Measurements from ENCODE around the gene PRSS1.
"Not testable (repeated sequence)": the region's sequence is repeated elsewhere in the genome, so short reads cannot be mapped to it uniquely, and the experiment has no call there.

PRSS1 gene

DNA sequence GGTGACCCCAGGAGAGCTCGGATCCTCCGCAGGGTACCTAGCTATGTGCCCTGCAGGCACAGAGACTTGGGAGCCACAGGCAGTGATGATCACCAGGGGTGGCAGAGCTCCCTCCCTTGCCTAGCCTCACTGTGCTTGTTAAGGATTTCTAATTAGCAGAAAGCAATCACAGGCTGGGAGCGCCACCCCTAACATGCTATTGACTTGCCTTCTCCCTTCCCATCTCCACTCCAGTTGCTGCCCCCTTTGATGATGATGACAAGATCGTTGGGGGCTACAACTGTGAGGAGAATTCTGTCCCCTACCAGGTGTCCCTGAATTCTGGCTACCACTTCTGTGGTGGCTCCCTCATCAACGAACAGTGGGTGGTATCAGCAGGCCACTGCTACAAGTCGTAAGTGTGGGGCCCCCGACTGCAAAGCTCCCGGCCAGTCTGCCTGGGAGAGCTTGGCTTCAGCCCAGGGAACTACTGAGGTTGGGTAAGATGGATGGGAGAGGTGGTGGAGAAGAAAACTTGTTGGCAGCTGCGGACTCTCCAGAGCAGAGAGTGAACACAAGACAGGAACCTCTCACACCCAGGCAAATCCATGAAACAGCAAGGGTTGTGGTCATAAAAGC lies 1.2 kb downstream of the PRSS1 start:
- H3K27ac ChIP-seq (ENCODE audit: low read length) = no peak overlapping the region
- no peaks in the 10 kb centered on the region for H3K9me3 ChIP-seq (ENCODE audit: control insufficient read depth in 1 of 2, low read length in 2 of 2)
- no peaks in the 10 kb centered on the region for H3K4me1 ChIP-seq (ENCODE audit: control insufficient read depth in 1 of 2, insufficient read depth in 2 of 2, low read length in 2 of 2)
- no peaks in the 10 kb centered on the region for H3K36me3 ChIP-seq (ENCODE audit: control insufficient read depth in 1 of 2, insufficient read depth in 2 of 2, low read length in 2 of 2)
- H3K27me3 ChIP-seq (ENCODE audit: low read depth, low read length) = no peaks in the 10 kb centered on the region
- H3K4me3 ChIP-seq (ENCODE audit: low read depth in 1 of 2, low read length in 2 of 2) = no peak overlapping the region

DNA sequence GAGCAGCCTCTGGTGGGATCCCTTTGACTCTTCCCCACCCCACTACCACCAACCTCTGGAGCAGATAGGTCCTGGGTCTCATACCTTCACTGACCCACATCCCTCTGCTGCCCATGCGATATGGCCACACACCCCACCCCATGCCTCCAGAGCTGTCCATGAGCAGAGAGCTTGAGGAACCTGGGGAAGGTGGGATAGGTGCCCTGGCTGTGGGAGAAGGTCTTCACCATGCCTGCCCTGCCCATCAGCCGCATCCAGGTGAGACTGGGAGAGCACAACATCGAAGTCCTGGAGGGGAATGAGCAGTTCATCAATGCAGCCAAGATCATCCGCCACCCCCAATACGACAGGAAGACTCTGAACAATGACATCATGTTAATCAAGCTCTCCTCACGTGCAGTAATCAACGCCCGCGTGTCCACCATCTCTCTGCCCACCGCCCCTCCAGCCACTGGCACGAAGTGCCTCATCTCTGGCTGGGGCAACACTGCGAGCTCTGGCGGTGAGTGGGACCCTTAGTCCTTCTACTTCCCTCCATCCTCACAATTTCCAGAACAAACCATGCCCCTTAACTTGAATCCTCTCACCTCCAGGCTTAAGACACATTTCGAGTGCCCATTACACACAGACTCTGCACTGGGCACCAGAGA lies 2.4 kb downstream of the PRSS1 start:
- not testable (repeated sequence) for H3K27ac ChIP-seq (ENCODE audit: low read length); H3K4me1 ChIP-seq (ENCODE audit: control insufficient read depth in 1 of 2, insufficient read depth in 2 of 2, low read length in 2 of 2); H3K9me3 ChIP-seq (ENCODE audit: control insufficient read depth in 1 of 2, low read length in 2 of 2); H3K4me3 ChIP-seq (ENCODE audit: low read depth in 1 of 2, low read length in 2 of 2); H3K27me3 ChIP-seq (ENCODE audit: low read depth, low read length); H3K36me3 ChIP-seq (ENCODE audit: control insufficient read depth in 1 of 2, insufficient read depth in 2 of 2, low read length in 2 of 2)

DNA sequence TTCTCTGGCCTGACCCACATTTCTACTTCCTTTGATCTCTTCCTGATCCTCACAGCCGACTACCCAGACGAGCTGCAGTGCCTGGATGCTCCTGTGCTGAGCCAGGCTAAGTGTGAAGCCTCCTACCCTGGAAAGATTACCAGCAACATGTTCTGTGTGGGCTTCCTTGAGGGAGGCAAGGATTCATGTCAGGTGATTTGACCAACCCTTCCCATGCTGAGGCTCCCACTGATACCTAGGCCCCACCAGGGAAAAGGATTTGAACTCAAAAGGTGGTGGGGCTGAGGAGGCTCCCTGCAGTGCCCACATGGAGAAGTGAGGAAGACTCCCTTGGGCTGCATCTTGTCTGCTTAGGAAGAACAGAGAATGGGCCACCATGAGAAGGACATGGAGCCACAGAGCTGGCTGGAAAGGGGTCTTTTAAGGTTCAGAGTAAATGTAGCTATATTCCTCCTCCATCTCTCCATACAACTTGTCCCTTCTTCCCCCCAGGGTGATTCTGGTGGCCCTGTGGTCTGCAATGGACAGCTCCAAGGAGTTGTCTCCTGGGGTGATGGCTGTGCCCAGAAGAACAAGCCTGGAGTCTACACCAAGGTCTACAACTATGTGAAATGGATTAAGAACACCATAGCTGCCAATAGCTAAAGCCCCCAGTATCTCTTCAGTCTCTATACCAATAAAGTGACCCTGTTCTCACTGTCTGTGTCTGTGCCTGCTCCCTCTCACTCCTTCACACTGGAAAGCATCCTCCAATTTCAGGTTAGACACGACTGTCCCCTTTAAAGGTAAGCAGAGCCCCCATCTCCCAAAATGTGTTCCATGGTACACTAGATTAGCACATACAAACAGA lies 3.3 kb downstream of the PRSS1 start:
- no peaks in the 10 kb centered on the region for H3K9me3 ChIP-seq (ENCODE audit: control insufficient read depth in 1 of 2, low read length in 2 of 2)
- H3K27me3 ChIP-seq (ENCODE audit: low read depth, low read length) = no peaks in the 10 kb centered on the region

DNA sequence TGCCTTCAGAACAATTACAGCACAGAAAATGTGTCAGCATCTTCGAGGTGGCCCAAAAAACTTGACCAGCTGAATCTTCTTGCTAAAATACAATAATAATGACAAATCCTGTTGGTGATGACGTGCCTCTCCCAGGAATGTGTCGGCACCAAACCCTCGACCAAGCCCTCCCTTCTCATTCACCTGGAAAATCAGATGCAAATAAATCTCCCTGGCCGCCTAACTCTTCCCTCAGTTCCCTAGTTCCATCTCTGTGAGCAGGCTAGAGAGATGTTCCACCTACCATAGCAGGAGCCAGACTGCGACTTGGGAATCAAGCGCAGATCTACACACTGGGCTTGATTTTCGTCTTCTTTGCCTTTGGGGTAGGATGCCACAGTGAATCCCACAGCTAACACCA lies 4.1 kb downstream of the PRSS1 start:
- H3K36me3 ChIP-seq (ENCODE audit: control insufficient read depth in 1 of 2, insufficient read depth in 2 of 2, low read length in 2 of 2) = no peaks in the 10 kb centered on the region
- H3K4me3 ChIP-seq (ENCODE audit: low read depth in 1 of 2, low read length in 2 of 2) = no peak overlapping the region
- H3K27ac ChIP-seq (ENCODE audit: low read length) = no peak overlapping the region
- H3K9me3 ChIP-seq (ENCODE audit: control insufficient read depth in 1 of 2, low read length in 2 of 2) = no peaks in the 10 kb centered on the region
- no peaks in the 10 kb centered on the region for H3K27me3 ChIP-seq (ENCODE audit: low read depth, low read length)
- no peaks in the 10 kb centered on the region for H3K4me1 ChIP-seq (ENCODE audit: control insufficient read depth in 1 of 2, insufficient read depth in 2 of 2, low read length in 2 of 2)

More for the DNA sequence above, 3.3 kb downstream of the PRSS1 start:
- no peaks in the 10 kb centered on the region for H3K4me1 ChIP-seq (ENCODE audit: control insufficient read depth in 1 of 2, insufficient read depth in 2 of 2, low read length in 2 of 2)
- H3K4me3 ChIP-seq (ENCODE audit: low read depth in 1 of 2, low read length in 2 of 2) = no peak overlapping the region
- H3K36me3 ChIP-seq (ENCODE audit: control insufficient read depth in 1 of 2, insufficient read depth in 2 of 2, low read length in 2 of 2) = no peaks in the 10 kb centered on the region
- H3K27ac ChIP-seq (ENCODE audit: low read length) = no peak overlapping the region

DNA sequence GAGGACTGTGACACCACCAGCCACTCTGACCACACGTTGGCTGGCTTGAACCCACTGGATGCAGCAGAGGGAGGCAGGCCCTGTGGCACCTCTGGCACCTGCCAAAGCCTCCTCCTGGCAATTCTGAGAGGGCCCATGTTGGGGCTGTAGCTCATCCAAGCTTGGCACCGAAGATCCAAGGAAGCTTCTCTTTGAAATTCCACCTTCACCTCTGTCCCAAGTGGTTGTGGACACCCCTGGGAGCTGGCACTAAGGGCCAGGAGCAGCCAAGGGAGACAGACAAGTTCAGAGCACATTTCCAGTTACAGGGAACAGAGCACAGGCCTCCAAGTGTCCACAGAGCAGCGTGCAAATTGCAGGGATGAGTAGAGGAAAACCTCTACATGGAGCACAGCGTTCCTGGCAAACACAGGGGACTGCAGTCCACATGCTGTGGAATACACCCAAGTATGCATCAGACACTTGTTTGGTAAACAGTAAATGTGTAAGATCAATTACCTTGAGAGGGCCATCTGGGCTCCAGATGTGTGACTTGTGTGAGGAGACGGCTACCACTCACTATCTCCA lies 4.7 kb downstream of the PRSS1 start:
- H3K4me3 ChIP-seq (ENCODE audit: low read depth in 1 of 2, low read length in 2 of 2); H3K4me1 ChIP-seq (ENCODE audit: control insufficient read depth in 1 of 2, insufficient read depth in 2 of 2, low read length in 2 of 2); H3K27me3 ChIP-seq (ENCODE audit: low read depth, low read length); H3K36me3 ChIP-seq (ENCODE audit: control insufficient read depth in 1 of 2, insufficient read depth in 2 of 2, low read length in 2 of 2); H3K27ac ChIP-seq (ENCODE audit: low read length); H3K9me3 ChIP-seq (ENCODE audit: control insufficient read depth in 1 of 2, low read length in 2 of 2): not testable (repeated sequence)

DNA sequence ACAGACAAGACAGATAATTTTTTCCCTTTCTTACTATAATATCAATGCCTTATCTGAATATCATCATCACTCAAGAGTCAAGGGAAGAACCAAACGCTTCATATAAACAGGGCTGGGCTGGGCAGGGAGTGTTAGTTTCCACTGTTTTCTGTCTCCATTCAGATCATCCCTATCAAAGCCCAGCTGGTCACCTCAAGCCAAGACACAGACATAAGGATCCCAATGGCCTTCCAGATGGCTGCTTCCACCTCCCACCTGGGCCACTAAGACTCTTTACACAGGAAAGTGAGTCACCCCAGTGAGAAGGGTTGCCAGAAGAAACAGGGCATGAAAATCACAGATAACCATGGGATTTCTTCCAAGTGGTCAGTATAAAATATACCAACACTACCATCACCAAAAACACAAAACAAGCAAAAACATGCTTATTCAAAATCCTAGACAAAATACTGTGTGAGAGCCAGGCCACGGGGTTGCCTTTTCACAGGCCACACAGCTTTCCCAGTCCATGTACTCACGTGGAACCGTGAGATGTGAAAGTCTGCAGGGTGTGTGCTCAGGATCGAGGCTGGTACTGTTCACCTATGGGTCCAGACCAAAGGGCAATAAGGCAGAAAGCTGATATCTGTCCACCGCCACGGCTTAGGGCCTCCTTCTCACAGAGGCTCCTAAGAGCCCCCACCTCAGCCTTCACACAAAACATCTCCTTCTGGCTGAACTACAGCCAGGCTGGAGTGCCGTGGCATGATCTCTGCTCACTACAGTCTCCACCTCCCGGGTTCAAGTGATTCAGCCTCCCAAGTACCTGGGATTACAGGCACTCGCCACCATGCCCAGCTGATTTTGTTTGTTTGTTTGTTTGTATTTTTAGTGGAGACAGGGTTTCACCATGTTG lies 5.7 kb downstream of the PRSS1 start:
- Histone ChIP-seq H3K4me3 (ENCODE audit: low read depth in 1 of 2, low read length in 2 of 2) (no peak overlapping the region), H3K9me3 (ENCODE audit: control insufficient read depth in 1 of 2, low read length in 2 of 2) (no peaks in the 10 kb centered on the region), H3K27ac (ENCODE audit: low read length) (no peak overlapping the region), H3K27me3 (ENCODE audit: low read depth, low read length) (no peaks in the 10 kb centered on the region), H3K4me1 (ENCODE audit: control insufficient read depth in 1 of 2, insufficient read depth in 2 of 2, low read length in 2 of 2) (no peaks in the 10 kb centered on the region), H3K36me3 (ENCODE audit: control insufficient read depth in 1 of 2, insufficient read depth in 2 of 2, low read length in 2 of 2) (no peaks in the 10 kb centered on the region)

DNA sequence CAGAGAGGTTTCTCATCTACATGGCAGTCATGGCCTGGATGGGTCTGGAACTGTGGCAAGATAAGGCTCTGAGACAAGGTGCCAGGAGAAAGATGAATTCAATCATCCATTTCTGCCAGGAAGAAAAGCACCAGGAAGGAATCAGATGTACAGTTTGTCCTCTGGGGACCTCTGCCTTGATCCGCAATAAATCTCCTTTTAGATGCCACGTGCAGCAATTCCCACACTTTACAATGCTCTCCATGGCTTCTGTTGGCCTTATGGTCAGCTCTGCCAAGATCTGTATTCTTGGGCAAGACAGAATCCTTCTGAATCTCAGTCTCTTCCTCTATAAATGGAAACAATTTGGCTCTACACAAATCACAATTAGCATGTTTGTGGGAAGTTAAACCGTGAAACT lies 9.0 kb downstream of the PRSS1 start:
- H3K27me3 ChIP-seq (ENCODE audit: low read depth, low read length); H3K4me3 ChIP-seq (ENCODE audit: low read depth in 1 of 2, low read length in 2 of 2); H3K9me3 ChIP-seq (ENCODE audit: control insufficient read depth in 1 of 2, low read length in 2 of 2); H3K4me1 ChIP-seq (ENCODE audit: control insufficient read depth in 1 of 2, insufficient read depth in 2 of 2, low read length in 2 of 2); H3K36me3 ChIP-seq (ENCODE audit: control insufficient read depth in 1 of 2, insufficient read depth in 2 of 2, low read length in 2 of 2); H3K27ac ChIP-seq (ENCODE audit: low read length): not testable (repeated sequence)

DNA sequence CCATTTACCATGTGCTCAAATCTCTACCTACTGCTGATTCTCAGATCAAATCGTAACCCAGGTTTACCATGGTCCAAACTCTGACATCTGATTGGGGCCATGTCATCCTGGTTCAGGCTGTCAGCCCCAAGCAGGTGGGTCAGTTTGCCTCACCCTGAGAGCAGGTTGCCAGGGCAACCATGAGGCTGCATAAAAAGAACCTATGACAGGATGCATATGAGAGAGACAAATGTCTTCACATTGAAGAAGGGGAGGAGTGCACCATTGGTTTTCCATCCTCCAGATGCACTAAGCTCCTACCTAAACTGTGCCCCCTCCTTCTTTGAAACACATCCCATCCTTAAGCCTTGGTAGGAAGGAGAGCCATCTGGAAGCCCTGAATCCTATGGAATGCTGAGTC lies 10.2 kb downstream of the PRSS1 start:
- Histone ChIP-seq H3K9me3 (ENCODE audit: control insufficient read depth in 1 of 2, low read length in 2 of 2) (no peaks in the 10 kb centered on the region), H3K4me3 (ENCODE audit: low read depth in 1 of 2, low read length in 2 of 2) (no peak overlapping the region), H3K4me1 (ENCODE audit: control insufficient read depth in 1 of 2, insufficient read depth in 2 of 2, low read length in 2 of 2) (no peaks in the 10 kb centered on the region), H3K36me3 (ENCODE audit: control insufficient read depth in 1 of 2, insufficient read depth in 2 of 2, low read length in 2 of 2) (no peaks in the 10 kb centered on the region), H3K27ac (ENCODE audit: low read length) (no peak overlapping the region), H3K27me3 (ENCODE audit: low read depth, low read length) (no peaks in the 10 kb centered on the region)

DNA sequence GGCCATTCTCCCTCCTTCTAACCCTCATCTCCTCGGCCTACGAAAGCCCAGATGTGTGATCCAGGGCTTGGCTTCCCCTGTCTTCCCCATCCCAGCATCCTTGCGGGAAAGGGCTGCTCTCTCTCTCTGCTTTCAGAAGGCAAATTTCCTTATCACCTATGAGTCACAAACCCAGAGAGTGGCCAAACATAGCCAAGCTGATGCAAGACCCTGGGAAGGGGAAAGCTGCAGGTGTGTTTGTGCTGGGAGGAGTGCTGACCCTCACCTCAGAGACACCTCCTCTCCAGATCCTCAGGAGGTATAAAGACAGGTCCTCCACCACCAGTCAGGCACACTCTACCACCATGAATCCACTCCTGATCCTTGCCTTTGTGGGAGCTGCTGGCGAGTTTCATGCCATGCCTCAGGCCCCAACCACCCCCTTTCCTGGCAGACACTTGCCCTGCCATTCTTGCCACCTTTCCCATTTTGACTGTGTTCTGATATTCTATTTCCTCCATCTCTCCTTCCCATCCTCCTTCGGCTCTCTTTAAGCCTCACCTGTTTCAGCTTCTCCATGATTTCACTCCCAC lies 10.9 kb downstream of the PRSS1 start:
- Histone ChIP-seq H3K4me1 (ENCODE audit: control insufficient read depth in 1 of 2, insufficient read depth in 2 of 2, low read length in 2 of 2) (no peaks in the 10 kb centered on the region), H3K27ac (ENCODE audit: low read length) (no peak overlapping the region), H3K27me3 (ENCODE audit: low read depth, low read length) (no peaks in the 10 kb centered on the region), H3K4me3 (ENCODE audit: low read depth in 1 of 2, low read length in 2 of 2) (no peak overlapping the region), H3K9me3 (ENCODE audit: control insufficient read depth in 1 of 2, low read length in 2 of 2) (no peaks in the 10 kb centered on the region), H3K36me3 (ENCODE audit: control insufficient read depth in 1 of 2, insufficient read depth in 2 of 2, low read length in 2 of 2) (no peaks in the 10 kb centered on the region)

DNA sequence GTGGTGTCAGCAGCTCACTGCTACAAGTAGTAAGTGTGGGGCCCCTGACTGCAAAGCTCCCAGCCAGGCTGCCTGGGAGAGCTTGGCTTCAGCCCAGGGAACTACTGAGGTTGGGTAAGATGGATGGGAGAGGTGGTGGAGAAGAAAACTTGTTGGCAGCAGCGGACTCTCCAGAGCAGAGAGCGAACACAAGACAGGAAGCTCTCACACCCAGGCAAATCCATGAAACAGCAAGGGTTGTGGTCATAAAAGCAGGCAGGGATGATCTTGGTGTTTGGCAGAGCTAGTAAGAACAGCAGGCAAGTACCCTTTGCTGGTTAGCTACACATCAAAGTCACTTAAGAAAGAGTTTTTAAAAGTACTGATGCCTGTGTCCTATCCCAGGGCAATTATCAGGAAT lies 12.3 kb downstream of the PRSS1 start:
- not testable (repeated sequence) for H3K4me1 ChIP-seq (ENCODE audit: control insufficient read depth in 1 of 2, insufficient read depth in 2 of 2, low read length in 2 of 2); H3K4me3 ChIP-seq (ENCODE audit: low read depth in 1 of 2, low read length in 2 of 2); H3K36me3 ChIP-seq (ENCODE audit: control insufficient read depth in 1 of 2, insufficient read depth in 2 of 2, low read length in 2 of 2); H3K27ac ChIP-seq (ENCODE audit: low read length); H3K27me3 ChIP-seq (ENCODE audit: low read depth, low read length); H3K9me3 ChIP-seq (ENCODE audit: control insufficient read depth in 1 of 2, low read length in 2 of 2)

All from muscle layer of duodenum (tissue), 2 donors.